Loucy (cell line): Measurements from ENCODE around the gene PHF10.

Source experiments
- H2AFZ ChIP-seq: fragments of 200-600 bp; sonication (generic); 2 replicates; pipeline ENCODE4 v1.6.0; 2016; ENCODE audit warnings: antibody characterized with exemption, mild to moderate bottlenecking, low read length, moderate library complexity
- H3F3A ChIP-seq: fragments of 200-600 bp; 2 replicates; pipeline ENCODE4 v1.6.0; 2016; ENCODE audit warnings: antibody characterized with exemption, low read depth, mild to moderate bottlenecking
- H3K27me3 ChIP-seq: fragments of 200-600 bp; sonication (generic); 2 replicates; pipeline ENCODE4 v1.6.1; 2014; ENCODE audit warnings: low read length, mild to moderate bottlenecking; ENCODE audit not compliant: insufficient read depth, poor library complexity, severe bottlenecking
- H3K36me3 ChIP-seq: fragments of 200-600 bp; sonication (generic); 2 replicates; pipeline ENCODE4 v1.6.1; 2016; ENCODE audit warnings: low read length; ENCODE audit not compliant: insufficient read depth
- H3K4me1 ChIP-seq: fragments of 200-600 bp; sonication (generic); 2 replicates; pipeline ENCODE4 v1.5.1; 2014; ENCODE audit warnings: low read length, mild to moderate bottlenecking; ENCODE audit not compliant: insufficient read depth, poor library complexity, severe bottlenecking
- H3K4me2 ChIP-seq: fragments of 200-600 bp; sonication (generic); 2 replicates; pipeline ENCODE4 v1.6.0; 2014; ENCODE audit warnings: antibody characterized with exemption, low read length, low read depth, mild to moderate bottlenecking; ENCODE audit not compliant: poor library complexity, severe bottlenecking
- H3K4me3 ChIP-seq: fragments of 200-600 bp; sonication (generic); 2 replicates; pipeline ENCODE4 v1.5.1; 2014; ENCODE audit warnings: low read length, mild to moderate bottlenecking, mixed read lengths; ENCODE audit not compliant: poor library complexity, severe bottlenecking
- H3K79me2 ChIP-seq: fragments of 200-600 bp; sonication (generic); 2 replicates; pipeline ENCODE4 v1.6.1; 2014; ENCODE audit warnings: low read length; ENCODE audit not compliant: insufficient read depth
- H3K9ac ChIP-seq: fragments of 200-600 bp; sonication (generic); 2 replicates; pipeline ENCODE4 v1.6.0; 2014; ENCODE audit warnings: mild to moderate bottlenecking, low read depth, low read length, moderate library complexity; ENCODE audit not compliant: poor library complexity, severe bottlenecking
- H3K9me2 ChIP-seq: fragments of 200-600 bp; sonication (generic); replicated peaks from 2 replicates; pipeline ENCODE4 v1.6.1; 2016; ENCODE audit warnings: low read depth, low read length, mixed read lengths
- H3K9me3 ChIP-seq: fragments of 200-600 bp; sonication (generic); 2 replicates; pipeline ENCODE4 v1.6.1; 2014; ENCODE audit warnings: mild to moderate bottlenecking, antibody characterized with exemption, low read length, low read depth; ENCODE audit not compliant: insufficient read depth
- H4K20me1 ChIP-seq: fragments of 200-600 bp; sonication (generic); 2 replicates; pipeline ENCODE4 v1.6.0; 2014; ENCODE audit warnings: antibody characterized with exemption, low read length, mild to moderate bottlenecking; ENCODE audit not compliant: insufficient read depth, poor library complexity, severe bottlenecking
- EZH2phosphoT487 ChIP-seq: fragments of 200-600 bp; IDR thresholded peaks from 2 replicates; pipeline ENCODE4 v1.6.1; 2018; ENCODE audit warnings: antibody characterized with exemption, mild to moderate bottlenecking, moderate library complexity, borderline replicate concordance
- TF ChIP-seq, protein P1 (sequence below): fragments of 200-600 bp; sonication (generic); conservative IDR thresholded peaks from 2 replicates; pipeline ENCODE4 v1.5.1; 2014; ENCODE audit warnings: mild to moderate bottlenecking, antibody characterized with exemption, low read length

The PHF10 gene

DNA sequence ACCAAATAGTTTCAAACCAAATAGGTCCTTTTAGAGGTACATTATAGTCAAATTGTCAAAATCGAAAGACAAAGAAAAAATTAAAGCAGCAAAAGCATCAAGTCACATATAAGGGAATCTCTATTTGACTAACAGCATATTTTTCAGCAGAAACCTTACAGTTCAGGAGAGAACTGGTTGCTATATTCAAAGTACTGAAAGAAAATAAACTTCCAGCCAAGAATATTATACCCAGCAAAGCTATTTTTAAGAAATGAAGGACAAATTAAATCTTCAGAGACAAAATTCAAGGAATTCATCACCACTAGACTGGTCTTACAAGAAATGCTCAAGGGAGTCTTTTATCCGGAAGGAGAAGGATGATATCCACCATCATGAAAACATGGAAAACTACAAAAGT lies 38.4 kb downstream of the PHF10 start:
- Histone ChIP-seq H3K9ac (no peak overlapping the region), H4K20me1 (no peaks in the 10 kb centered on the region), H3K9me2 (no peaks in the 10 kb centered on the region), H3K4me3 (no peak overlapping the region), H3K27me3 (no peaks in the 10 kb centered on the region), H2AFZ (no peak overlapping the region), H3K9me3 (peaks cover 9% of the 10 kb centered on the region; the same call in 1 of the 2 replicates), H3K79me2 (no peaks in the 10 kb centered on the region), H3K4me1 (no peaks in the 10 kb centered on the region), H3K4me2 (no peak overlapping the region), H3K36me3 (no peaks in the 10 kb centered on the region), H3F3A (no peaks in the 10 kb centered on the region)
- TF ChIP-seq, protein P1, sequence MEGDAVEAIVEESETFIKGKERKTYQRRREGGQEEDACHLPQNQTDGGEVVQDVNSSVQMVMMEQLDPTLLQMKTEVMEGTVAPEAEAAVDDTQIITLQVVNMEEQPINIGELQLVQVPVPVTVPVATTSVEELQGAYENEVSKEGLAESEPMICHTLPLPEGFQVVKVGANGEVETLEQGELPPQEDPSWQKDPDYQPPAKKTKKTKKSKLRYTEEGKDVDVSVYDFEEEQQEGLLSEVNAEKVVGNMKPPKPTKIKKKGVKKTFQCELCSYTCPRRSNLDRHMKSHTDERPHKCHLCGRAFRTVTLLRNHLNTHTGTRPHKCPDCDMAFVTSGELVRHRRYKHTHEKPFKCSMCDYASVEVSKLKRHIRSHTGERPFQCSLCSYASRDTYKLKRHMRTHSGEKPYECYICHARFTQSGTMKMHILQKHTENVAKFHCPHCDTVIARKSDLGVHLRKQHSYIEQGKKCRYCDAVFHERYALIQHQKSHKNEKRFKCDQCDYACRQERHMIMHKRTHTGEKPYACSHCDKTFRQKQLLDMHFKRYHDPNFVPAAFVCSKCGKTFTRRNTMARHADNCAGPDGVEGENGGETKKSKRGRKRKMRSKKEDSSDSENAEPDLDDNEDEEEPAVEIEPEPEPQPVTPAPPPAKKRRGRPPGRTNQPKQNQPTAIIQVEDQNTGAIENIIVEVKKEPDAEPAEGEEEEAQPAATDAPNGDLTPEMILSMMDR, result no peak
- no peak for TF ChIP-seq EZH2phosphoT487

DNA sequence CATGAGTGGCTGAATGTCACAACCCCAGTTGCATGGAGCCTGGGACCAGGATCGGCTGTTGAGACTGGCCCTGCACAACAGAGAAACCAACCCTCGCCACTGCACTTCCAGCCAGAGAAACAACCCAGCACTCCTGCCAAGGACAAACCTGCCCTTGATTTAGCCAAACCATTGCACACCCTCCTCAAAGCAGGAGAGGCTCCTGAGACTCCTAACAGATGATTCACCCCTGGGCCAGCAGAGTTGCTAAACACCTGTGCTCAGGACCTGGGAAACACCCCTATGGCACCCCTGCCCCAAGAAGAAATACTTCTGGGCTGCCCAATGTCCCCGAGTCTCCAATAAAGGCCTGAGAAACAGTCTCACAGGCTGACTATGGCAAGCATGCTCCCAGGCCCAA lies 40.2 kb downstream of the PHF10 start:
- no peak for TF ChIP-seq EZH2phosphoT487
- TF ChIP-seq, protein P1, result no peak
- Histone ChIP-seq H4K20me1 (no peaks in the 10 kb centered on the region), H3F3A (no peaks in the 10 kb centered on the region), H3K9me2 (no peaks in the 10 kb centered on the region), H3K9ac (no peak overlapping the region), H3K36me3 (no peaks in the 10 kb centered on the region), H3K4me3 (no peak overlapping the region), H3K27me3 (no peaks in the 10 kb centered on the region), H3K4me1 (no peaks in the 10 kb centered on the region), H3K4me2 (no peak overlapping the region), H3K79me2 (no peaks in the 10 kb centered on the region), H3K9me3 (peaks cover 6% of the 10 kb centered on the region; the same call in 1 of the 2 replicates), H2AFZ (no peak overlapping the region)

DNA sequence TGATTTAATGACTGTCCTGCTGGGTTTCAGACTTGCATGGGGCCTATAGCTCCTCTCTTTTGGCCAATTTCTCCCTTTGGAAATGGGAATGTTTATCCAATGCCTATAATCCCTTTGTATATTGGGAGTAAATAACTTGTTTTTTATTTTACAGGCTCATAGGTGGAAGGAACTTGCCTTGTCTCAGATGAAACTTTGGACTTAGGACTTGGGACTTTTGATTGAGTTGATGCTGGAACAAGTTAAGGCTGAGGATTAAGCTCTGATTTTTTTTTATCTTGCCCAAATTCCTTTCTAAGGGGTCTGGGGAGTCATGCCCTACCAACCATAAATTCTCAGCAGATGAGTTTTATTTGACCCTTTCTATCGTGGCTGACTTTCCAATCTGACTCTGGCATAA lies 46.0 kb downstream of the PHF10 start:
- Histone ChIP-seq H3K36me3 (no peaks in the 10 kb centered on the region), H3F3A (no peaks in the 10 kb centered on the region), H3K9me3 (no peaks in the 10 kb centered on the region), H4K20me1 (no peaks in the 10 kb centered on the region), H3K9ac (no peak overlapping the region), H3K27me3 (no peaks in the 10 kb centered on the region), H3K9me2 (no peaks in the 10 kb centered on the region), H3K4me3 (no peak overlapping the region), H3K4me2 (no peak overlapping the region), H3K79me2 (no peaks in the 10 kb centered on the region), H2AFZ (no peak overlapping the region), H3K4me1 (no peaks in the 10 kb centered on the region)
- TF ChIP-seq EZH2phosphoT487, result no peak
- TF ChIP-seq, protein P1, result no peak
